Panc1 (cell line): ENCODE measurements around the gene DUSP1. TPM values are rescaled to one million over a fixed set of nuclear protein-coding genes. Genes with fewer than 3 reads are reported as not detected.
A peak's percentile ranks its signal among the peaks of the same experiment; 100 is the strongest.

Experiments used
- ATAC-seq: fragments of 200-7000 bp; cut with Tn5 transposase; 2 replicates; pipeline ENCODE4 v1.9.1; 2020; ENCODE audit warnings: mild to moderate bottlenecking, moderate library complexity
- BruUV-seq: library from RNA; stranded (reverse); fragments of 400-500 nt; replicated peaks from 2 replicates; lab custom pipeline; 2021; lab: Mats Ljungman, UMichigan
- CTCF ChIA-PET: fragments of 300-600 bp; sonication (Branson Sonifier 250); formaldehyde crosslinking; loops from one replicate; lab custom pipeline; 2022; ENCODE audit warnings: antibody characterized with exemption; lab: Charles Lee
- POLR2A ChIA-PET: fragments of 300-600 bp; sonication (Branson Sonifier 250); formaldehyde crosslinking; loops from one replicate; lab custom pipeline; 2022; ENCODE audit warnings: antibody characterized with exemption; lab: Charles Lee
- DNase-seq: peaks from one replicate; pipeline ENCODE4 v3.0.0-alpha.2; 2010; ENCODE audit warnings: low read depth, low spot score
- H3K27ac ChIP-seq: 2 replicates; pipeline ENCODE4 v1.5.1; 2011; ENCODE audit warnings: mild to moderate bottlenecking, low read length, inconsistent platforms
- H3K27me3 ChIP-seq: fragments of 200-500 bp; sonication (Bioruptor generic); 2 replicates; pipeline ENCODE4 v1.6.0; 2014; ENCODE audit warnings: low read length, inconsistent platforms; ENCODE audit not compliant: control insufficient read depth, insufficient read depth
- H3K36me3 ChIP-seq: fragments of 200-500 bp; sonication (Bioruptor generic); 2 replicates; pipeline ENCODE4 v1.5.1; 2014; ENCODE audit warnings: inconsistent platforms, mild to moderate bottlenecking, low read length, moderate library complexity; ENCODE audit not compliant: control insufficient read depth, insufficient read depth
- H3K4me1 ChIP-seq: 2 replicates; pipeline ENCODE4 v1.5.1; 2011; ENCODE audit warnings: inconsistent platforms, mild to moderate bottlenecking, low read length, moderate library complexity; ENCODE audit not compliant: control insufficient read depth, insufficient read depth
- H3K4me3 ChIP-seq, 2 experiments: 2 replicates each; pipeline ENCODE4 v1.5.1; 2011 to 2012; ENCODE audit warnings: low read depth in 2 of 2, low read length in 2 of 2, mild to moderate bottlenecking in 2 of 2, inconsistent platforms in 1 of 2, moderate library complexity in 1 of 2
- H3K9me3 ChIP-seq: fragments of 200-500 bp; sonication (Bioruptor generic); 2 replicates; pipeline ENCODE4 v1.5.1; 2014; ENCODE audit warnings: low read depth, mild to moderate bottlenecking, inconsistent platforms, low read length, moderate library complexity; ENCODE audit not compliant: control insufficient read depth, insufficient read depth
- CTCF ChIP-seq: fragments of 450-650 bp; IDR thresholded peaks from 2 replicates; pipeline ENCODE4 v1.5.1; 2017; ENCODE audit warnings: mild to moderate bottlenecking
- POLR2AphosphoS5 ChIP-seq: IDR thresholded peaks from 2 replicates; pipeline ENCODE4 v1.6.1; 2012; ENCODE audit warnings: mild to moderate bottlenecking, low read depth, low read length, moderate library complexity
- REST ChIP-seq, 2 experiments: IDR thresholded peaks; 2 replicates each; pipeline ENCODE4 v1.6.1; 2011 to 2012; ENCODE audit warnings: low read depth in 2 of 2, control low read depth in 1 of 2, low read length in 1 of 2, mild to moderate bottlenecking in 1 of 2, moderate library complexity in 1 of 2; ENCODE audit not compliant: insufficient read depth in 1 of 2
- SIN3A ChIP-seq: IDR thresholded peaks from 2 replicates; pipeline ENCODE4 v1.6.1; 2012; ENCODE audit warnings: low read depth, mild to moderate bottlenecking, low read length, moderate library complexity, borderline replicate concordance; ENCODE audit not compliant: insufficient read depth
- TCF7L2 ChIP-seq: IDR thresholded peaks from 2 replicates; pipeline ENCODE4 v1.6.1; 2011; ENCODE audit warnings: mild to moderate bottlenecking, low read depth, low read length, inconsistent platforms
- in situ Hi-C: cut with HindIII; loops from 2 replicates; pipeline ENCODE4 v1.10.0; 2016; ENCODE audit warnings: low sequenced_read_pairs, low pct_unique_long_range_greater_than_20kb
- intact Hi-C: fragments of 100-400 bp; cut with micrococcal nuclease; formaldehyde crosslinking; loops from one replicate; pipeline ENCODE4 v1.10.0; 2022; ENCODE audit not compliant: unreplicated experiment
- total RNA-seq: library from RNA; stranded (reverse); gene quantifications from one replicate; pipeline ENCODE4 v1.2.1, GENCODE V29; 2021; ENCODE audit not compliant: unreplicated experiment

Gene DUSP1
- total RNA-seq, 1 experiment from 2014 or later: 79.9 TPM

- DNase-seq: no peak
- CTCF ChIA-PET: no interaction called here
- in situ Hi-C loops: no loop called here
- TF ChIP-seq POLR2AphosphoS5 (no peak), REST (IDR thresholded peaks at IDR 0.05; ENCODE audit: insufficient read depth in 1 of 2, low read depth in 2 of 2, low read length in 1 of 2) (no peak), SIN3A (no peak), TCF7L2 (no peak)
- no peaks in the 10 kb centered on the region for H3K27me3 ChIP-seq
- peaks cover 8% of the 10 kb centered on the region for H3K4me1 ChIP-seq
- H3K9me3 ChIP-seq: peaks cover 5% of the 10 kb centered on the region; the same call in 1 of the 2 replicates
- intact Hi-C loops: no loop called here
- BruUV-seq: no TSS peak
- H3K4me3 ChIP-seq: no peak overlapping the region
- no peak for ATAC-seq
- POLR2A ChIA-PET: no interaction called here
- no peak overlapping the region for H3K27ac ChIP-seq
- H3K36me3 ChIP-seq: no peaks in the 10 kb centered on the region
Observed at GRCh38 chr5:172805018-172805683, 34.2 kb upstream of the DUSP1 start.

GRCh38 chr5:172802567-172803176, 31.7 kb upstream of the DUSP1 start:
- Histone ChIP-seq H3K4me1 (peaks cover 19% of the 10 kb centered on the region), H3K4me3 (no peak overlapping the region), H3K9me3 (no peaks in the 10 kb centered on the region), H3K36me3 (no peaks in the 10 kb centered on the region), H3K27me3 (no peaks in the 10 kb centered on the region), H3K27ac (peak overlapping the region; percentile 19; the same call in 1 of the 2 replicates)
- DNase-seq (no peak), ATAC-seq (no peak)
- in situ Hi-C loops (no loop called here), intact Hi-C loops (no loop called here)
- ChIA-PET CTCF (no interaction called here), POLR2A (interaction anchor here (0.6 kb wide), 1 partner anchor 691 kb away, joined by 3 read pairs; no protein-coding TSS in a partner anchor)
- TF ChIP-seq CTCF: no peak
- BruUV-seq: no TSS peak

- Histone ChIP-seq H3K27ac (peak overlapping the region; percentile 5; the same call in 1 of the 2 replicates), H3K4me1 (peaks cover 18% of the 10 kb centered on the region), H3K4me3 (no peak overlapping the region), H3K27me3 (no peaks in the 10 kb centered on the region), H3K9me3 (no peaks in the 10 kb centered on the region), H3K36me3 (no peaks in the 10 kb centered on the region)
- DNase-seq (no peak), ATAC-seq (no peak)
- BruUV-seq: no TSS peak
- ChIA-PET CTCF (no interaction called here), POLR2A (no interaction called here)
- TF ChIP-seq CTCF (no peak), REST (IDR thresholded peaks at IDR 0.05; ENCODE audit: insufficient read depth in 1 of 2, low read depth in 2 of 2, low read length in 1 of 2) (no peak), SIN3A (no peak), POLR2AphosphoS5 (no peak), TCF7L2 (no peak)
- intact Hi-C loops (no loop called here), in situ Hi-C loops (no loop called here)
Observed at GRCh38 chr5:172802112-172802511, 31.1 kb upstream of the DUSP1 start.
